ENCODE measurements around the gene CFAP45. TPM values are rescaled to one million over a fixed set of nuclear protein-coding genes. Genes with fewer than 3 reads are reported as not detected.
A peak's percentile ranks its signal among the peaks of the same experiment; 100 is the strongest.

CFAP45 gene
- total RNA-seq, 6 experiments from 2014 or later: not detected

- 44% methylated on average over 14 of the region's 18 CpGs for WGBS (ENCODE audit: insufficient coverage, low coverage, low lambda C conversion rate, missing lambda C conversion rate)
- peaks cover 16 to 20% (median 19%) of the 10 kb centered on the region in 4 donors for H3K36me3 ChIP-seq
Observed at GRCh38 chr1:159921700-159922504, 21.9 kb upstream of the CFAP45 start.

GRCh38 chr1:159921251-159921650, 21.3 kb upstream of the CFAP45 start:
- Histone ChIP-seq H3K9me3 (no peaks in the 10 kb centered on the region), H3K27me3 (no peaks in the 10 kb centered on the region), H3K27ac (peak overlapping the region in 1 of 3 donors; percentile 91), H3K36me3 (peaks cover 16 to 20% (median 19%) of the 10 kb centered on the region in 4 donors), H3K4me1 (peaks cover 0 to 26% (median 13%) of the 10 kb centered on the region in 4 donors), H3K4me3 (no peak overlapping the region)
- intact Hi-C loops (cut with DNase I): no loop called here
- 64% methylated on average over 1 of the region's 1 CpG for WGBS (ENCODE audit: insufficient coverage, low coverage, low lambda C conversion rate, missing lambda C conversion rate)
- TF ChIP-seq CTCF (IDR thresholded peaks at IDR 0.05): no peak
- TF ChIP-seq POLR2A (IDR thresholded peaks at IDR 0.05): no peak
- DNase-seq (no peak), ATAC-seq (no peak)

More at GRCh38 chr1:159921700-159922504, 21.9 kb upstream of the CFAP45 start:
- TF ChIP-seq POLR2A (IDR thresholded peaks at IDR 0.05) (no peak), CTCF (IDR thresholded peaks at IDR 0.05) (no peak)
- intact Hi-C loops (cut with DNase I): no loop called here
- DNase-seq: peak in 1 of 3 donors; percentile 42
- Histone ChIP-seq H3K27me3 (no peaks in the 10 kb centered on the region), H3K4me3 (peak overlapping the region; percentile 67 to 91 (median 85)), H3K9me3 (no peaks in the 10 kb centered on the region), H3K4me1 (peaks cover 0 to 26% (median 13%) of the 10 kb centered on the region in 4 donors), H3K27ac (peak overlapping the region; percentile 34 to 91 (median 84))
- no peak for ATAC-seq

GRCh38 chr1:159920651-159921050, 20.7 kb upstream of the CFAP45 start:
- H3K27ac ChIP-seq: no peak overlapping the region
- H3K27me3 ChIP-seq: no peaks in the 10 kb centered on the region
- DNase-seq (no peak), ATAC-seq (no peak)
- peaks cover 0 to 23% (median 11%) of the 10 kb centered on the region in 4 donors for H3K4me1 ChIP-seq
- WGBS (ENCODE audit: insufficient coverage, low coverage, low lambda C conversion rate, missing lambda C conversion rate): 43% methylated on average over 1 of the region's 1 CpG
- no peak overlapping the region for H3K4me3 ChIP-seq
- H3K9me3 ChIP-seq: no peaks in the 10 kb centered on the region
- intact Hi-C loops (cut with DNase I): no loop called here
- TF ChIP-seq POLR2A (IDR thresholded peaks at IDR 0.05) (no peak), CTCF (IDR thresholded peaks at IDR 0.05) (no peak)
- H3K36me3 ChIP-seq: peaks cover 16 to 20% (median 19%) of the 10 kb centered on the region in 4 donors

GRCh38 chr1:159920202-159920601, 20.2 kb upstream of the CFAP45 start:
- peaks cover 16 to 20% (median 19%) of the 10 kb centered on the region in 4 donors for H3K36me3 ChIP-seq
- H3K4me3 ChIP-seq: no peak overlapping the region
- TF ChIP-seq CTCF (IDR thresholded peaks at IDR 0.05): no peak
- TF ChIP-seq POLR2A (IDR thresholded peaks at IDR 0.05): no peak
- no peak for ATAC-seq
- WGBS (ENCODE audit: insufficient coverage, low coverage, low lambda C conversion rate, missing lambda C conversion rate): no CpG with 5 or more reads among the region's 10 CpGs
- intact Hi-C loops (cut with DNase I): no loop called here
- peak in 1 of 3 donors; percentile 19 for DNase-seq
- no peak overlapping the region for H3K27ac ChIP-seq
- no peaks in the 10 kb centered on the region for H3K9me3 ChIP-seq
- H3K4me1 ChIP-seq: peaks cover 0 to 21% (median 10%) of the 10 kb centered on the region in 4 donors
- H3K27me3 ChIP-seq: no peaks in the 10 kb centered on the region

All from right lobe of liver (tissue), 6 donors.